HG02642 (cell line): ENCODE data around the gene NEURL3.

Experiments used
- ATAC-seq: cut with Tn5 transposase; IDR thresholded peaks from one replicate; pipeline ENCODE4 v1.9.1; 2021; ENCODE audit warnings: mild to moderate bottlenecking; ENCODE audit not compliant: unreplicated experiment, poor library complexity

Gene NEURL3

DNA sequence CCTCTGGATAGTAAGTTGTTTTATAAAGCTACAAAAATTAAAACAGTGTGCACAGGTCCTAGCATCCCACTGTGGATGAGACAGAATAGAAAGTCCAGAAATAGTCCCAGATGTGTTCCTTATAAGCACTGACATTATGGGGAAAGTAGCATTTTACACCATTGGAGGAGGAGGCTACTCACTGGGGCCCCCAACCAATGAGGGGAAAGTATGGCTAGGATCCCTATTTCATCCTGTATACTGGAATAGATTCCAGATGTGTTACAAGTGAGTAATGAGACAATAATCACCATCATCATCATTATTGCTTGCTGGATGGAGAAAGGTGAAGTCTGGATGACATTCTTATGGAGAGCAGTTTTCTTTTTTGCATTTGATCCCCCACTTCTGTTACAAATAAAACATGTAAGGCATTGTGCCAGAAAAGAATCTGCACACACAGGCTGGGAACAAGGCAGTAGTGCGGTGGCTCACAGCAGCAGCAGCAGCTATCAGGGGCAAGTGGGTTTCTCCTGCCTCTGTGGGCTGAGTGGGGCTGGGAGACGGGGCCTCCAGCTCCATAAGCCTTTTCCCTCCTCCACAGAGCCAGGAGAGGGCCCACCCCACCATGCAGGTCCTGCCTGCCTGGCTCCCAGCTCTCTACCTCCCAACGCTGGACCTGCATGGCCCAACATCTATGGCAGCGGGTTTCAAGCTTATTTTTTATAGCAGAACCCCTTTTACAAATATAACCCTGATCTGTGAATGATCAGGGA, 36.4 kb upstream of the NEURL3 start:
- no peak for ATAC-seq

DNA sequence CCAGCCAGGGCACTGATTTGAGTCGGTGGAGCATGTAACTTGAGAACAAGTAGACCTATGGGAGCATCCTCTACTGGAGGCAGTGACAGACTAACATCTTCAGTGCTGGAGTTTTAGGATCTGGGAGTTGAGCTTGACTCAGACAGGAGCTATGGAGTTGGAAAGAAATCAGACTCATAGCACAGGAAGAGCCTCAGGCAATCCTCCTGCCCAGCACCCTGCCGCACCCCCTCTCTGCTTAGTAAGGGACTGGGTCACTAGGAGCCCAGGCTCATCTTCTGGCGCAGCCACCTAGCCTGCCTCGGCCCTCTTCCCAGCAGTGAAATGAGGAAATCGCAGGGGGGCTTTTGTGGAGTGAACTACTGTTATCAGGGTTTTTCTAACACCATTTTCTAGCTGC, 35.0 kb upstream of the NEURL3 start:
- no peak for ATAC-seq

DNA sequence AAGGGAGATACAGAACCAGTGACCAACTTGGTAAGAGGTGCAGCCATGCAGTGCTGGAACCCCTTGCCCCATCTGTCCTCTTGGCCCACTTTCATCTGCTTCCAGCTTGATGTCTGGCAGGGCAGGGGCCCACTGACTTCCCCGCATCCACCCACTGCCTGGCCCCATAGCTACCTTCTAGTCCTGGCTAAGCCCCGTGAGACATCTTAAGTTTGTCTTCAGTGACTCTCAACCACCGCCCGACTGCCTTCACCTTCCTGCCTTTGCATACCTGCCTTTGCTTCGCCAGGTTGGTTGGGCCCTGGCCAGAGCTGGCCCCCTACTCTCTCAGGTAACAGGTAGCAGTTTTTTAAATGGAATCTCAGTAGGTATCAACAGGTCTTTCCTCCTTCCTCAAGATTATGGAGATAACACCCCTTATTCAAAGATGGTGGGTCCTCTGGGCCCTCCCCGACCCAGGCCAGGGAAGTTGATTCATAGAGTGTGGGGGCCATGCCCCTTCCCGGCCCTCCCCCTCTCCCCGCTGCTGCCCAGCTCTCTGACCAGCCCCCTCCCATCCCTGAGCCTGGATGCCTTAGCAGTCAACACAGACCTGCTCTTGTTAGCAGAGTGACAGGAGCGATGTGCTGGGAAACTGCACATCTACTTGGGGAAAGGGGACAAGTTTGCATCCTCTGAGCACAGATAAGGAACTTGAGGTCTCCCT, 34.2 kb upstream of the NEURL3 start:
- no peak for ATAC-seq

DNA sequence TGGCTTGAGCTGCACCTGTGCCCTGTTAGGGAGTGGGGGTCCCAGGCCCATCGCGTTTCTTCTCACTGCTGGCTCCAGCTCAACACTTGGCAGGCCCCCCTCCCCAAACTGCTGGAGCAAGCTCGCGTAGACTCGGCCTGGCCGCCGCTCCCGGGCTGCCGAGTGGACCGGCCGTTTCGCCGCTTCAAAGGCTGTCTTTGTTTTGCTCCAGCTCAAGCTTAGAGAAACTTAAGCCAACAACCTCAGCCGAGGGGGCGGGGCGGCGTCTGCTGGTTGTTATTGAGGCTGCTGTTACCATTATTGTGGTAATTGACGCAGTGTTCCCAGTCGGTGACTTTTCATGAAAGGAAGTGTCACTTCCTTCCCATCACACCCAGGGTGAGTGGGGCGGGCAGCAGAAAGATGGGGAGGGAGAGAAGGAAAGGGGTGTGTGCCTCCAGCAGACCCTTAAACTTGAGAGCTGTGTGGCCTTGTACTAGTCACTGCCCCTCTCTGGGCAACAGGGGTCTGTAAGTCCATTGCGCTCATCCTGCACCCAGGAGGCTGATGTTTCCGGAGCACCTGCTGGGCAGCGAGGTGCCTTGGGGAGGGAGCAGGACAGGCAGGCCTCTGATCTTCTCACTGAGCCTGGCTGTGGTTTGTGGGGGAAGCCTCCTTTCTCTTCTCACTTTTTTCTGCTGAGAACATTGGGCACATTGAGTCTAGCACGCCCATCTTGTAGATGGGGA, 33.5 kb upstream of the NEURL3 start:
- ATAC-seq, result no peak

DNA sequence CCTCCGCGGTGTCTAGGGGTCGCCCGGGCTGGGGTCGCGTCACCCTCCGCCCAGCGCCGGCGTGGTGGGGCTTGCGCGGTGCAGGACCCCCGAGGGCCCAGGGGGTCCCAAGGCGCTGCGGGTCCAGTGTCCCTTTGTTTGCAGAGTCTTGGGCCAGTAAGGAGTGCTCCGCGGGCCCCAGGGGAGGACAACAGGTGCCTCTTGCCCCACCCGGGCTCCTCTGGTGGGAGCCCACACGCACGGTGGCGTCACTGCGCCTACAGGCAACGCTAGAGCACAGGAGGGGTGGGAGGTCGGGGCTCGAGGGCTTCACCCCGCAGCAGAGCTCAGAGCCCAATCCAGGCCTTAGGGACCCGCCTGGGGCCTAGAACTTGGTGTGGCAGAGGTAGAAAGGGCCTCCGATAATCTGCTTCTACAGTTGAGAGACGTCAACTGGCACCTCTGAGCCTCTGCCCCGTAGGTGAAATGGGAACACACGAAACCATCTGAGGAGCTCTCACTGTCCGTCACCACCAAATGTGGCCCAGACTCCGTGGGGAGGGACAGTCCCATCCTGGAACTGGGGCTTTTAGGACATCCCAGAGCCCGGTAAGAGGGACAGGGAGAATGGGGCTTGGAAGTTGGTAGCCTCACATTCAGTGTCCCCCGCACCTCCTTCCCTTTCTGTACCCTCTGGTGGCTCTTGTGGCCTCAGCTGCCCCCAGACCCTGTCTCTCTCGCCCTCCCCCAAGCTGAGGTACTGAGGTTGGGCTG, 32.8 kb upstream of the NEURL3 start:
- peak; percentile 6 for ATAC-seq

DNA sequence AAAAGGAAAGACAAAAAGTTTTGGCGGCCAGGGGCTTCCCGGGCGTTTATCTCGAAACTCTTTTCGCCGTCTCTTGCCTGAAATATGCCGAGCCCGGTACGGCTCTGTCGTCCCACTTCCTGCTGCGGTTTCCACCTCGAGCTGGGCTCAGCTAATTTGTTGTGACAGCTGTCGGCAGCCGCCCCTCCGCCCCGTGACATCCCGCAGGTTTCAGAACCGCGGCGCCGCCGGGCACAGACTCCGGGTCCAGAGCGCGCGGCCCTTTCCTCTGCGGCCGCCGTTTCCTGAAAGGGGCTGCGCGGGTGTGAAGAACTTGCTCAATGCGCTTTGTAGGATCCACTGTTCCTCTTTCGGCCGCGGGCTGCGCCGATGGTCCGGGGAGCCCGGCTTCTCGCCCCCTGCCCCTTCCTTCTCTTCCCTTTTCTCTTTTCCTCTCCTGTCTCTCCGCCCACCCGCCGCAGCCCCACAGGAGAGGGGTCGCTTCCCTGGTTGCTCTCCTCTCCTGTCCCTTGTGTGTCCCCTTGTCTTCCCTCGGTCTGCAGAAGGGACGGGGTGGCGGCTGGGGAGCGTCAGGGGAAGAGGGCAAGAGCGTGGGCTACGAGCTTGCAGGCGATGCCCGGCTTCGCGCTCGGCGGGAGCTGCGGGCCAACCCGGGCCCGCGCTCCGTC, 32.0 kb upstream of the NEURL3 start:
- ATAC-seq, result peak; percentile 59

DNA sequence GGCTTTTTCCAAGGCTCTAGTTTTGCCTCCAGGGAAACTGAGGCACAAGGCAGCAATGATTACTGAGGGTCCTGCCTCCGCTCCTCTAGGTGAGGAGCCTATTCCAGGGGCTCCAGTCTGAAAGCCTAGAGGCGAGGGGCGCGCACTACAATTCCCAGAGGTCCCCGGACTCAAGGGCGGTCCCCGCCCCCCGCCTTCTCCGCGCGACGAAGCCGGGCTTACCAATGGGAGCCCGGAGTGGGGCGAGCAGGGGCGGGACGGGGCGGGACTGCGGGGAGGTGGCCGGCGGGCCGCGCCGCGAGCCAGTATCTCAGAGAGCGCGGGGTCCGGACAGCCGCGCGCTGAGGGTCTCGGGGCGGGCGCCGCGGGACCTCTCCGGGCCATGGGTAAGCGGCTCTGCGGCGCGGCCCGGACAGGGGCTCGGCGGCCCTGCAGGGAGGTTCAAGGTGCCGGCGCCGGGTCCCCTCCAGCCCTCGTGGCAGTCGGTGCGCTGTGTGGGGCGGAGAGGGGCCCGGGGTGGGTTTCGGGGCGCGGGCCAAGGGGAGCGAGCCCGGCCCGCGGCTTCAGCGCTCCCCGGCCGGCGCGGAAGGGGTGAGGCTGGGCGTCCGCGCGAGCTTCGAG, 31.4 kb upstream of the NEURL3 start, which contains the start of gene ARID5A:
Gene ARID5A (plus strand): TSS at position 308 of the 621 bp plus-strand sequence. CDS start 75 bp downstream, at position 383.
- peak; percentile 46 for ATAC-seq

DNA sequence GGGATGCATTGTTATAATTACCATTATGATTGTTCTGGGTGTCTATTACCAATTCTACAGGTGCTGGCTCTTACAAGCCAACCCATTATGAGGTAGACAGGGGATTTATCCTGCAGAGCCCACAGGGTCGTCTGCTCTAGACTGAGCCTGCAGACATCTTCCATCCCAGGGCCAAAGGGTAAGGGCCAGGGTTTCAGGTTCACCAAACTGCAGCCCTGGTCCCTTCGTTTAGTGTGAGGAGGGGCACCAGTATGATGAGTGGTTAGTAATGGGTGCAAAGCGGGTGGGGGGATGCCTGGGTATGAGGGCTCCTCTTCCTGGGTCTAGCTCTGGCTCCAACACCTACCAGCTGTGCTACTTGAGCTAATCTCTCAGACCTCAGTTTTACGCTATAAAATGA, 30.2 kb upstream of the NEURL3 start:
- ATAC-seq, result no peak

DNA sequence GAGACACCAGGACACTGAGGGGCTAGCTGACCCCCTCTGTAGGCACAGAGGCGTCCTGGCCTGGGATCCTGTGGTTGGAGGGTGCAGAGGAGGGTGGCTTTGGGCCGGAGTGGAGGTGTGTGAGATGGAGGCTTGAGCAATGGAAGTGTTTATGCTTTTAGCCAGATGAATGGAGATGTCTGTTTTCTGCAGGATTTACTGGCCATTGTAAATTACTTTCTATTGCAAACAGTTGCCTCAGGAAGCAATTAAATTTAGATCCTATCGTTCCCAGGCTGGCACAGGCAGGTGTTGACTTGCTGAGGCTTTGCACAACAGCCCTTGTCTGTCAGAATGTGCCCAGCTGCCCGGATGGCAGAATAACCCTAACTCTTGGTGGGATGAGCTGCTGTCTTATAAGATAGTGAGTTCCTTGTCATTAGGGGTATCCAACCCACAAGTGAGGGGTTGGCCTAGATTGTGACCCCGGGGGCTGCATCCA, 29.6 kb upstream of the NEURL3 start:
- no peak for ATAC-seq

DNA sequence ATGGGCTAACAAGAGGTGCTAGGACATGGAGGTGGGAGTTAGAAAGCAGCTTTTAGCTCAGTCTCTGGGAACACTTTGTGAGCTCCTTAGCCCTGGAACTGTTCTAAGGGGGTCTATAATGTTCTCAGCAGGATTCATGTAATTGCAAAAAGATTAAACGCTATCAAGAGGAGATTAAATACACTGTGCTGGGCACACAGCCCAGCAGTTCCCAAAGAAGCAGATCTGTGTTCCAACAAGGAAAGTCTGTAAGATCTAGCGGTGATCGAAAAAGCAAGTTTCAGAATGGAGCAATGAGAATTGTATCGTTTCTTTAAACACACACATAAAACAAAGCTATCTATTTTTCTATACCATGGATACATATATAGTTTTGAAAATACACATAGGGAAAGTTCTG, 29.0 kb upstream of the NEURL3 start:
- no peak for ATAC-seq

DNA sequence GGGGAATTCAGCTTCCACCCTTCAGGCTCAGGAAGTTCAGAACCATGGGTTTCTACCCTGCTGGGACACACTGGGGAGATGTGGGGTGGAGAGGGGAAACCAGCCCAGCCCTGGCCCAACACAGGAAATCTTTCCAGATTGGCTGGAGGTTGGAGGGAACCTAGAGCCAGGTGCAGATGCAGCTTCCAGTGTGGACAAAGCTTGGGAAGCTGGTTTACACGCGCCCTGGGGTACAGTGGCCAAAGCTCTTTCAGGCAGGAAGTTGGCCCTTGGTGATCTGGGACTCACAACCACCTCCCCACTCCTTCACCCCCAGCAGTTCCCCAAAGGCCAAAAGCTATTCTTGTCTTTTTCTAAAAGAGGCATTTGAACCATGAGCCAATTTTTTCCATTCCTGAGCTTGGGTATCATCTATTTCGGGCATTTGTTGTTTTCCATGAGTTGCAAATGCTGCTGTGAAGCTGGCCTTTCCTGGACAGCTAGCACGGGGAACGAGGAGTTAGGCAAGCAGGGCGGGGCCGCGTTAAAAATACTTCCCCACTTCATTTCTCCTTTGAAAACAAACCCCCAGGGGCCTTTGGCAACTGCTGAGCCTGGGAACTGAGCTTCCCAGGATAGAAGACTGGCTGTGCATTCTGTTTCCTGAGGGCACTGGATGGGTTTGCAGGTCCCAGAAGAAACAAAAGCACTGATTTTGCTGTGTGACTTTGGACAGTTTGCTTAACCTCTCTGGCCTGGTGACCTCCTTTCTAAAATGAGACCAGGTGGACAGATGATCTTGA, 28.3 kb upstream of the NEURL3 start:
- ATAC-seq, result no peak

DNA sequence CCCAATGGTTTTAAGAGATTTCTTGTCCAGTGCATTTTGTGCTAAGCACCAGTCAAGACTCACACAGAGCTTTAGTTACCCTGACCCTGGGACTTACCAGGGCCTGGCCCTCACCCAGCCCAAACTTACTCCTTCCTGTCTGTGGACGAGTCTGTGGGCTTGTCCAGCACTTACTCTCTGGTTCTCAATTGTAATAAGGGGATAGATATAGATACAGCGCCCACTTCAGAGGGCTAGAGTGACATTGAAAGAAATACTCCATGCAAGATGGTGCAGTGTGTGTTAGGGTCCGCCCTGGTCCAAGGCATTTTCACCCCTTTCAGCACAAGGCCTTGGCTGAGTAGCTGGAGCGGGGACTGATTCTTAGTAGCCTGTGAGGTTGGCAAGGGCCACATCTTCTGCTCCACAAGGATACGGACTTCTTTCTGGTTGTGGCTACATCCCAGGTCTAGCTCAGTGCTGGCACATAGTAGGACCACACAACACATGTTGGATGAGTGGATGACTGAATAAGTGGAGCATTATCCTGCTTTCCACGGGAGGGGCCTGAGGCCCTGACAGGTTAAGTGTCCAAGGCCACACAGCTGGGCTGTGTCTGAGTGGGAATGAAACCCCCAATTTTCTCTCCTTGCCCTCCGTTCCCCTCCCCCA, 27.6 kb upstream of the NEURL3 start:
- no peak for ATAC-seq

DNA sequence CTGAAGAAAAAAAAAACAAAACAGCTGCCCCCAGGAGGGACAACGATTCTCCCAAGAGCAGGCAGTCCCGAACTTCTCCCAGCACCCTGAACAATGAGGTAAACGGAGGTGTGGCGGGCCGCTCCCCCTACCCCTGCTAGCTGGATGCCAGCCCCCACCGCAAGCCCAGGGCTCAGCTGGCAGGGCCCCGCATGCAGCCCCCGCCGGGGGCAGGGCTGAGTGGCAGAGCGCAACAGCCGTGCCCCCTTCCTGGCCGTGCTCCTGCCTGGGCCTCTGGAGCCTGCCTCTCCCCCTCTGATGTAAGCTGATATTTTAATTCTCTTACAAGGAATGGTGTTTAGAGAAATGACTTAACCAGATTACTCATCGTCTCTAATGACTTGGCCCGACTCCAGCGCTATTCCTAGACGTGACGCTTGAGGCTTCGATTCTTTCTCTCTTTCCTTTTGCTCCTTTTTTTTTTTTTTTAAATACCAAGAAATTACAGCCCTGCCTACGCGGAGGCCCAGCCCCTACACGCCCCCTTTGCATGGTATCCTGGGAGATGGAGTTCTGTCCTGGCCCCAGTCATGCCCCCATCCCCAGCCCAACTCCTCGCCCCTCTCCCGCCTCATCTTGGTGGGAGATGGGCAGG, 26.8 kb upstream of the NEURL3 start:
- peak; percentile 27 for ATAC-seq

DNA sequence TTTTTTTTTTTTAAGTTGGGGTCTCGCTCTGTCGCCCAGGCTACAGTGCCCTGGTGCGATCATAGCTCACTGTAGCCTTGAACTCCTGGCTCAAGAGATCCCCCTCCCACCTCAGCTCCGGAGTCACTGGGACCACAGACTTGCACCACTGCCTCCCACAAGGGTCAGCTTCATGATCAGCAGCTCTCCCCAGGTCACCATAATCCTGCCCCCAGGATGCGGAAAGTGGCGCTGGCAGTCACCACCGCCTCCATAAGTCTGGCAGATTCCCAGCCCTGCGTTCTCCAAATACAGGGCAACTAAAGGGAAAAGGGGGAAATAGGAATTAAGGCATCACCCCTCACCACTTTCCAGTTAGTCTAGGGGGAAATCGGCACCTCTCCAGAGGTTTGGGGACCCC, 26.2 kb upstream of the NEURL3 start:
- no peak for ATAC-seq

DNA sequence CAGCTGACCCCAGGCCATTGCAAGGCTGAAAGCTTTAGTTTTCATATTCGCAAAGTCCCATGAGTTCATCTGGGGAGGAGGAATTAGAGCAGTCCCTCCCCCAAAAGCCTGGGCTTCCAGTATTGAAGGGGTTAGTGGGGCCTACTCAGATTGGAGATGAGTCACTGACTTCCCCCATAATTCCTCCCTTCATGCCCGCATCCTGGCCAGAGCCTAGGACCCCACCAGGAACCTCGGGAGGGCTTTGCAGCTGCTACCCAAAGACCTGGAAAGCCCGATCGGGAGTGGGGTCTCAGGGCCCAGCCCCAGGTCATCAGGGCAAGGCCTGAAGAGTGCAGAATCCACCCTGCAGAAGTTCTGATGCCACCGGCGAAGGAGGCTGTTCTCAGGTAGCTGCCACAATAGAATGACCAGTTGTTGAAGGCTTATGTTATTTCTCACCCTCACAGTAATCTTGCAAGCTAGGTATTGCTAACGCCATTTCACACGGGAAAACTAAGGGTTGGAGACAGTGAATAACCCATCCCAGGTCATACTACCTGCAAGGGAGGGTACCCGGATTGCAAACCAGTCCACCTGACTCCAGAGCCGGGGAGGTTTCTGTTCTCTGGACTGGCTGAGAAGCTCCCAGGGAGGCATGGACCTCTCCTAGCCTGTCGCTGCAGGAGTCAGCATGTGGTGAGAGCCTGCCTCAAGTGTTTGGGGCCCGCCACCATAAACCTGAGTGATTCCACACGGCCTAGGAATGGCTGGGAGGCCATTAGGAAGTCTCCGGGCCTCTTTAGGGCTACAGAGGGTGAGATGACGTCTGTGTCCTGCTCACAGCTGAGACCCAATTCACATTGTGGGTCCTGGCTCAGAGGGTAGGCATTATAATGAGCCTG, 25.6 kb upstream of the NEURL3 start:
- no peak for ATAC-seq

DNA sequence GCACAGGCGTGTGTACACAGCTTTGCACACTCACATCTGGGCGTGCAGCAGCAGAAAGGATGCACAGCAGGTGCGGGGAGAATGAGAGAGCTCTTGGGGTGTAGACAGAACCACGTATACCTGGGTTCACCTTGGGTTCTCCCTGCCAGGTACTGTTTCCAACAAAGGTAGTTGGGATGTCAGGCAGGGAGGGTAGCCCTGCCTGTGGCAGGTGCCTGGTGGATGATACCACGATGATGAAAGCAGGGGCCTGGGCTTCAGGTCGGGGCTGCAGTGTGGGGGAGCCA, 24.9 kb upstream of the NEURL3 start:
- ATAC-seq, result no peak
